NOMO-1 treated with dmso at 0.1 percent for 144 hours (cell line): ENCODE measurements around the gene TUBA8.

Experiments
- DNase-seq: peaks from one replicate; lab custom pipeline; 2025; ENCODE audit not compliant: unreplicated experiment; lab: John Stamatoyannopoulos, UW

TUBA8 gene

GRCh38 chr22:18077087-18077638 is 33.4 kb upstream of the TUBA8 start:
- no peak for DNase-seq

DNA sequence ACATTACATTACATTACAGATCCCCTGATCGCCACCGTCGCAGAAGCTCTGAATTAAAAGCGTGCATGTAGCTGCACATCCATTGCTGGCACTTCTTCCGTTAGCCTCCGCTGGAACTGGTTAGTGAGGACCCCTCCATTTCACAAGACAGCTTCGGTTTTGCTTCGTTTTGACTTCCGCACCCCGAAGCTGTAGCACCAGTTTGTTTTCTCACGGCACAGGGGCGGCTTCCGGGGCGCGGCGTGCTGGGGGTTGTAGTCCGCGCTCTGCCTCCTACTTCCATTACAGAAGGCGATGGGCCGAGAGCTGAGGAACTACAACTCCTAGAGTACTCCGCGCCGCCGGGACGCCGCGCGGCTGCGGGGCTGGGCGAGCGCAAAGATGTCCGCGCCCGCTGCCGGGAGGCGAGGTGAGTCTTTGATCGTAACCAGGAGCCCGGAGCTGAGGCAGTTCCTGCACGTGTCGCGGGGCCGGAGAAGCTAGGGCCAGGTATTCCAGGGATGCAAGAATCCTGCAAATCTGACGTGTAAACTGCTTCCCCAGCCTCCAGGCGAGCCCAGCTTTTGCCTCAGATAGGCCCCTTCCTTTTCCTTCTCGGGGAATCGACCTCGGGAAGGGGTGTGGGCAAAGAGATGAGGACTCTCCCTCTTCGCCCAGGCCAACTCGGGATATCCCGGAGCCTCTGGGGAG is 32.8 kb upstream of the TUBA8 start, which contains the start of gene PEX26:
Gene PEX26, plus strand, starts transcription at position 352 of the 690 bp plus-strand sequence. CDS start 387 bp downstream, outside the sequence.
- DNase-seq = peak; percentile 93

DNA sequence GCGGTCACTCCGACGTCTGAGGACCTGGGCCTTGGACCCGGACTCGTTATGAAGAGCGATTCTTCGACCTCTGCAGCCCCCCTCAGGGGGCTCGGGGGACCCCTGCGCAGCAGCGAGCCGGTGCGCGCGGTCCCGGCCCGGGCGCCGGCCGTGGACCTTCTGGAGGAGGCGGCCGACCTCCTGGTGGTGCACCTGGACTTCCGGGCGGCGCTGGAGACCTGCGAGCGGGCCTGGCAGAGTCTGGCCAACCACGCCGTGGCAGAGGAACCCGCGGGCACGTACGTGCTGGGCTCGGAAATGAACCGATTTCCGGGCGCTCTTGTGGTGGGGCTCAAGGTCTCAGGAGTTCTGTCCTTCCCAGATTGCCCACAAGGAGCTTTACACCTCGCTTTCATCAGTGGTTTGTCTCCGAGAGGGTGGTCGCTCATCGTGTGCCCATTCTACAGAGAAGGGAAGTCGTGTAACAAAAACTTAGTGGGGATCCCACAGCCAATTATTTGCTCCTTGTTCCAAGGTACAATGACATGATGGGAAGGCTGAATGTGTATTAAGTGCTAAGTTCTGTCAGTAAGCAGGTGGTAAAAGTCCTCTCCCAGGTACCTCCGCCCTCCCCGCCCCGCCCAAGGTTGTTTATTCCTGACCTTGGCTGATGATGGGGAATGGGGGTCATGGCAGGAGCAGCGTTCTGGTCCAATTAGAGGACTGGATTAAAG is 32.1 kb upstream of the TUBA8 start:
- peak; percentile 26 for DNase-seq

DNA sequence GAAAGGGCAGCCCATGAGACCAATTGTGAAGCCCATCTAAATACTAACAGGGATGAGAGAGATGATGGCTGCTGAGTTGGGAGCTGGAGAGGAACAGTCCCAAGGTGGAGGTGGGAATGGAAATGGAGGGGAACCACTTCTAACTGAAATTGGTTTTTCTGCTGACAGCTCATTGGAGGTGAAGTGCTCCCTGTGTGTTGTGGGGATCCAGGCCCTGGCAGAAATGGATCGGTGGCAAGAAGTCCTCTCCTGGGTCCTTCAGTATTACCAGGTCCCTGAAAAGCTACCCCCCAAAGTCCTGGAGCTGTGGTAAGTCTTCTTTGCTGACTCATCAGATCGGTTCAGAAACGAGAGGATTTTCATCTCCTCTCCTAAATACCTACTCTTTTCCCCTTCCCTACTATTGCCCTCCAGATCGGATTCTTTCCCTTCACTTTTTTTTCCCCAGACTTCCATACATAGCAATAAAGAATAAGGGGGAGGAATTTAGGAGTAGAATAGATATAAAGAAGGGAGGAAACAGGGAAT is 30.8 kb upstream of the TUBA8 start:
- DNase-seq = no peak

DNA sequence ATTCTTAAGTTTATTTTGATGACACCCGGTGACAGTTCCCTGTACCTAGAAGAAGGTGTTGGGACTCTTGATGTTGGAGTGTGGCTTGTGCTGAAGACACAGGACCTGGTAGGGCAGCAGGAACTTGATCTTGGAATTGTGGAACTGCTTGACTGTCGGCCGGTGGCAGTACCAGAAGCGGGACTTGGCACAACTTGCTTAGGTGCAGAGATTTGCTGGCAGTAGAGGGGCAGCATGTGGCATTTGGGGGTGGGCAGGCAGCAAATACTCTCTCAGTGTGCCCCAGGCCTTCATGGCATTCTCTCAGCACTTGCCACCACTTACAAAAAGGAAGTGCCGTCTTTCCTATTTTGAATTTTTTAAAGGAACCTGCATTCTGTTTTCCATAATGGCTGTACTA is 29.2 kb upstream of the TUBA8 start:
- DNase-seq = no peak

DNA sequence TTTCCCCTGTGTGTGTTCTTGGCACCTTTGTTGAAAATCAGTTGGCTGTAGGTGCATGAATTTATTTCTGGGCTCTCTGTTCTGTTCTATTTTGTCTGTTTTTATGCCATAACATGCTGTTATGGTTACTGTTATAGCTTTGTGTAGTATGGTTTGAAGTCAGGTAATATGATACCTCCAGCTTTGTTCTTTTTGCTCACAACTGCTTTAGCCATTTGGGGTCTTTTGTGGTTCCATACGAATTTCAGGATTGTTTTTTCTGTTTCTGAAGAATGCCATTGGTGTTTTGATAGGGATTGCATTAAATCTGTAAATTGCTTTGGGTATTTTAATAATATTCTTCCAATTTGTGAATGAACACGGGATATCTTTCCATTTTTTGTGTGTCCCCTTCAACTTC is 28.1 kb upstream of the TUBA8 start:
- DNase-seq = no peak

GRCh38 chr22:18083406-18083805 is 27.2 kb upstream of the TUBA8 start:
- DNase-seq = no peak

GRCh38 chr22:18085188-18085587 is 25.4 kb upstream of the TUBA8 start:
- DNase-seq = no peak

GRCh38 chr22:18087350-18087855 is 23.2 kb upstream of the TUBA8 start:
- DNase-seq = no peak

DNA sequence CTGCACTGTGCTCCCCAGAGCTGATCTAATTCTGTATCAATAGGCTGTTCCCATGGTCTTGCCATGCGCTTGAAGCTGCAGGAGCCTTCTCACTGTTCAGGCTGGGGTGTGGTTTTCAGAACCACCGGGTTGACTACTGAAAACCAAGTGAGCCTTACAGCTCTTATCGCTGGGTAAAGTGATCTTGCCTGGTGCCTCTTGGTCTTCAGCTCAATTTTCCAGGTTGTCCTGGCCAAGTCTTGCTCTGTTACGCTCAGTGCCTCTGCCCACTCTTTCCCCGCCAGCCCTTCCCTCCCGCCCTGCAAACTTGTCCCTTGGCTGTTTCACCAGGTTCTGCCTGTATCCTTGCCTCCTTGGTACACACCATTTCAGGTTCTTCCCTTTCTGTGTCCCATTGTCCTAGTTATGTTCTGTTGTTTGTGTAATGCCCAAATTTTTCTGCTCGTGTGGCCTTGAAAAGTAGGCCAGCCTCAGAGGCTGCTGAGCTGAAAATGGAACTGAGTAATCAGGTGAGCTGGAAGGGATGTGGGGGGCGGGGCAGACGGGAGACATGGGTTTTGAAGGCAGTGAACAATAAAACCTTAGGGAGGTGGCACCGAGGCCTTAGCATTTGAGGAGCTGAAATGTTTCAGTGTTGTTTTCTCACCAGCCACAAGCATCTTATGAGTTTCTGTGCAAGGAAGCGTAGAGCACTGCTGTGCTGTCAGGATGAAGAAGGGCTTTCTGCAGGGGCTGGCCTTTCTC is 21.6 kb upstream of the TUBA8 start:
- DNase-seq = no peak

DNA sequence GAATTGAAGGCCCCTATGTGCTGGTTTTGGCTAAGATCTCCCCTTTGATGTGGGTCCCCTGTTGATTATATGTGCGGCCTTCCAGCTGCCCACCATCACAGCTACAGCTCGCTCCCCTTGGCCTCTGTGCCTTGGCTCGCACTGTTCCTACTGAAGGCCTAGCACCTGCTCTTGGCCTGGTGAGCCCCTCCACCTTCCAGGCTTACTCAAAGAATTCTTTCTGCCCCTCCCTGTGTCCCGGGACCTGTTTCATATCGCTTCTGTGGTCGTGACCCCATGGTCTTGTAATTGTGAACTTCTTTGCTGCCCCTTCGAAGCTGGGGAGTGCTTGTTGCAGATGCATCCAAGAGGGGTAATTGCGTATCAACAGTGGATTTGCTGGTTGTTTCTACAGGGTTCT is 20.3 kb upstream of the TUBA8 start:
- no peak for DNase-seq

GRCh38 chr22:18091478-18091877 is 19.1 kb upstream of the TUBA8 start:
- no peak for DNase-seq

DNA sequence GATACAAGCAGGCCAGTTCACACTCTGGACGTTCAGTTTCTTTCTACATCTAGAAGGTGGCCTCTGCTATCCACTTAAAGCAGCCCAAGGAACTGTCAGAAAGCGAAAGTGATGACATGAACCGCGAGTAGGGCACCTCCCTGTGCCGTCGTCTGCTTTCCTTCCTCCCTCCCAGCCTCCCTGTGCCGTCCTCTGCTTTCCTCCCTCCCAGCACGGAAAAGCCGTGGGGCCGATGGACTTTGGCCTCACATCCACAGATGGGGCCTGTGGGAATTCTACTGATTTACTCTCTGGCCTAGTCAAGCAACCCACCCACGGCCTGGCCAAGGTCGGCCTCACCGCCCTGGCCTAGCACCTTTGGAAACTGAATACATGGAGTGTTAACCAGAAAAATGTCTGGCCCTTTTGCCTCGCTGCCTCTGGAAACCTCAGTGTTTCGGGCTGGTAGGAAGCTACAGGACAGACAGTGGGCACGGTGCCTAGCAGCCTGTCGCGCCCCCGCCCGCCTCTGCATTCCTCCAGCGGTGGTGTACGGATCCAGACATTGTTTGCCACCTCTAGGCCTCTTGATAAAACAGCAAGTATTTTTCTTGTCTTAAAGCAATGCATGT is 18.6 kb upstream of the TUBA8 start:
- no peak for DNase-seq

- DNase-seq = no peak
Observed at GRCh38 chr22:18093661-18094060, 16.9 kb upstream of the TUBA8 start.

DNA sequence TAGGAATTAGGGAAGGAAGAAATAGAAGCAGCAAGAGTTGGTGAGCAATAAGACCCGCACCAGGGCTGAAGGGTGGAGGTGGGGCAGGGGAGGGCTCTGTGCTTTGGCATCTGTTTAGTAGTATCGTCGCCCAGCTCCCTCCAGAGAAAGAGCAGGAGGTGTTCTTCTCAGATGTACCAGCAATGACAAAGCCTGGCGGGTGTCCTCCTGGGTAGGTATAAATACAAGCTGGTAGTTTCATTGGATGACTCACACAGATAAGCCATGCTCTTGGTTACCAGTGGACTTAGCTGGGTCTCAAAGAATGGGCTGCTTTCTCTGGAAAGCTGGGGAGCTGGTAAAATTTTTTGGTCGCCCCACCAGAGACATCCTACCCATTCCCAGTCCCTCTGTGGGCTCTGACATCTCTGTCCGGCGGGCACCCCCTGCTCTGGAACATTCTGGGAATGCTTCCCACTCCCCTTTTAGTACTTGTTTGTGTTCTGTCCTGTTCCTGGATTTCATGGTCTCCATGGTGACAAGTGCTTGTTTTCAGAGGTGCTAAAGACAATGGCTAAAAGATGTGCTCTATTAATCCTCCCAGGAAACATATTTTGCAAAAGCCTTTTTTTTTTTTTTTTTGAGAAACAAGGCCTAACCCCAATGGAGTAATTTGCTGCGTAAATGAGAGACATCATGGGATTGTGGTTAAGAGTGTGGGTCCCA is 15.4 kb upstream of the TUBA8 start:
- DNase-seq = no peak

- no peak for DNase-seq
Observed at GRCh38 chr22:18096823-18097222, 13.8 kb upstream of the TUBA8 start.

DNA sequence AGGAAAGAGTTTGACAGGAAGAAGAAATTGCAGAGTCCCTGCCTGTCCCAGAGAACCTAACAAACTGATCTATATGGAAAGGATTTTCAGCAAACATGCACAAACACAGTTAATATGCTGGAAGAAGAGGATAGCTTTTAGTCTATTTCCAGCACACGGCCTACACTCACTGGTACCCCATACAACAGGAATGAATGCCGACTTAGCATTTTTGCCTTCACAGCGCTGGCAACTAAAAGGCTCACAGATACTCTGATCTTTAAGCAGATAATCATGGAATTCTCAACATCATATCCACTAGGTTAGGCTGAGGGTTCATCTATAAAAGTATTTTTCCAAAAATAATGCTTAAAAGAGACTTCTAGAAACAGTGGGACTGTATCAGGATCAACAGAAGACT is 9.8 kb upstream of the TUBA8 start:
- DNase-seq = no peak

GRCh38 chr22:18101536-18101935 is 9.1 kb upstream of the TUBA8 start:
- peak; percentile 21 for DNase-seq

DNA sequence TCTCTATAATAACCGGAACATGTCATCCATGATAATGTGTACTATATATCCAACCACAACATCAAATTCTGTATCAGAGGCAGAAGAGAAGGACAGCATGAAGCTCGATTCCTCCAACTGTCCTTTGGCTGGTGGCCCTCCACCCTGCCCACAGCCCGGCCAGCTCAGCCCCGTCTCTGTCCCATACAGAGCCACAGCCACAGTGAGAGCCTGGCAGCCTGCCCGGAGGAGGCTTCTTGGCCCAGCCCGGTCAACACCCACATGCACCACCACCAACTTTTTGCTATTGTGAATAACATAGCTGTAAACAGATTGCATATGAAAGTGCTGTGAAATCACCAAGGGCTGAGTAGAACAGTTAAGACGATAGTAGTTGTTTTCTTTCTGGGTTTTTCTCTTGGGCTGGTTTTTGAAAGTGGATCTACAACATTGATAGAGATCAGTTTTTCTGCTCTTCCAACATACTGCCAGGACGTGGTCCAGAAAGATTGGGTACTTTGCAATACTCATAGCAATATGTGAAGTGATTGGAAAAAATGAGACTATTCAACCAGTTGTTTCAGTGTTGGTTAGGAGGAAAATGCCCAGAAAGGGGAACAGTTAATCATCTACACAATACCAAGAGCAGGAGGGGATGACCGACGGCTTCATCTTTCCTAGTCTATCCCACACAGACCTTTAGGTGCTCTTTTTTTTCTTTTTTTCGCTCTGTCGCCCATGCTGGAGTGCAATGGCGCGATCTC is 6.9 kb upstream of the TUBA8 start:
- DNase-seq = no peak
